NCI-H2171 treated with DMSO at 0.1 percent for 48 hours (cell line): ENCODE measurements around the gene PDPK1.

Experiments used
- DNase-seq: peaks from one replicate; lab custom pipeline; 2025; lab: John Stamatoyannopoulos, UW

The PDPK1 gene

GRCh38 chr16:2507052-2507659 is 30.7 kb upstream of the PDPK1 start:
- DNase-seq = no peak

- DNase-seq = no peak
Observed at GRCh38 chr16:2507665-2508064, 30.2 kb upstream of the PDPK1 start.

GRCh38 chr16:2508722-2509400 is 29.0 kb upstream of the PDPK1 start:
- DNase-seq = no peak

GRCh38 chr16:2511128-2511800 is 26.6 kb upstream of the PDPK1 start:
- no peak for DNase-seq

- no peak for DNase-seq
Observed at GRCh38 chr16:2511996-2512734, 25.7 kb upstream of the PDPK1 start.

GRCh38 chr16:2512735-2513404 is 25.0 kb upstream of the PDPK1 start:
- peak; percentile 36 for DNase-seq

GRCh38 chr16:2513405-2514332 is 24.2 kb upstream of the PDPK1 start, which contains the start of gene ATP6V0C:
TSS of gene ATP6V0C (plus strand) at chr16:2513952. CDS start at chr16:2514104, 152 bp downstream.
- peak; percentile 88 for DNase-seq

- DNase-seq = no peak
Observed at GRCh38 chr16:2514333-2515179, 23.3 kb upstream of the PDPK1 start.

- no peak for DNase-seq
Observed at GRCh38 chr16:2515180-2515851, 22.5 kb upstream of the PDPK1 start.

GRCh38 chr16:2516391-2517240 is 21.2 kb upstream of the PDPK1 start:
- DNase-seq = no peak

GRCh38 chr16:2517954-2518605 is 19.7 kb upstream of the PDPK1 start:
- no peak for DNase-seq

GRCh38 chr16:2518823-2519710 is 18.8 kb upstream of the PDPK1 start:
- no peak for DNase-seq

GRCh38 chr16:2519711-2520080 is 18.1 kb upstream of the PDPK1 start:
- no peak for DNase-seq

- peak; percentile 78 for DNase-seq
Observed at GRCh38 chr16:2520097-2520783, 17.6 kb upstream of the PDPK1 start, which contains the start of gene AMDHD2. TSS of gene AMDHD2 (plus strand) at chr16:2520371. CDS start at chr16:2520459, 88 bp downstream.

- no peak for DNase-seq
Observed at GRCh38 chr16:2520784-2521531, 16.9 kb upstream of the PDPK1 start.
